GM23248 (cell line): ENCODE results near the gene ANXA9.

Experiments used
- EZH2 ChIP-seq: fragments of 200-600 bp; sonication (generic); IDR thresholded peaks from 2 replicates; pipeline ENCODE4 v1.6.1; 2018; ENCODE audit warnings: antibody characterized with exemption, mild to moderate bottlenecking; ENCODE audit not compliant: insufficient read depth, poor library complexity, severe bottlenecking
- EZH2phosphoT487 ChIP-seq: fragments of 200-600 bp; sonication (generic); IDR thresholded peaks from 2 replicates; pipeline ENCODE4 v1.6.1; 2018; ENCODE audit warnings: antibody characterized with exemption, moderate library complexity, mild to moderate bottlenecking, low read depth; ENCODE audit not compliant: insufficient read depth

GRCh38 chr1:151009206-151009587 is 27.1 kb downstream of the ANXA9 start:
- no peak for TF ChIP-seq EZH2
- TF ChIP-seq EZH2phosphoT487, result no peak
